Peyer's patch (tissue), 4 donors: ENCODE measurements around the gene HNMT. TPM values are rescaled to one million over a fixed set of nuclear protein-coding genes. Genes with fewer than 3 reads are reported as not detected.
A peak's percentile ranks its signal among the peaks of the same experiment; 100 is the strongest.
"Not testable (repeated sequence)": the region's sequence is repeated elsewhere in the genome, so short reads cannot be mapped to it uniquely, and the experiment has no call there.

ENCODE experiments used
- DNase-seq, 3 donors: peaks; one replicate each; pipeline ENCODE4 v3.0.0-alpha.2; 2017 to 2019
- H3K27ac ChIP-seq, 4 donors: fragments of 200-600 bp; sonication (generic); one replicate each; pipeline ENCODE4 v1.5.1; 2016 to 2019
- H3K27me3 ChIP-seq, 2 donors: fragments of 200-600 bp; sonication (generic); one replicate each; pipeline ENCODE4 v1.5.1; 2019
- H3K36me3 ChIP-seq, 3 donors: fragments of 200-600 bp; sonication (generic); one replicate each; pipeline ENCODE4 v1.5.1; 2016 to 2019
- H3K4me1 ChIP-seq, 4 donors: fragments of 200-600 bp; sonication (generic); one replicate each; pipeline ENCODE4 v1.5.1; 2016 to 2019
- H3K4me3 ChIP-seq, 4 donors: fragments of 200-600 bp; sonication (generic); 1 replicate in 3 of 4; 2 replicates in 1 of 4; pipeline ENCODE4 v1.5.1; 2016 to 2019; ENCODE audit warnings: mild to moderate bottlenecking in 1 of 4
- H3K9me3 ChIP-seq, 4 donors: fragments of 200-600 bp; sonication (generic); one replicate each; pipeline ENCODE4 v1.5.1; 2016 to 2019; ENCODE audit warnings: mild to moderate bottlenecking in 1 of 4
- CTCF ChIP-seq, 6 experiments: fragments of 450-650 bp in 4 of 6; fragments of 200-600 bp in 2 of 6; sonication (generic) in 1 of 6; IDR thresholded peaks; one replicate each; pipeline ENCODE4 v1.5.1; 2017 to 2019; ENCODE audit warnings: antibody characterized with exemption in 6 of 6, mild to moderate bottlenecking in 3 of 6, moderate library complexity in 1 of 6
- POLR2A ChIP-seq, 2 donors: fragments of 450-650 bp; IDR thresholded peaks; one replicate each; pipeline ENCODE4 v1.5.1; 2017; ENCODE audit warnings: antibody characterized with exemption in 2 of 2, mild to moderate bottlenecking in 2 of 2, moderate library complexity in 2 of 2
- total RNA-seq, 4 donors: library from RNA; depleted of rRNA; stranded (reverse); fragments of >200 nt; gene quantifications; one replicate each; pipeline ENCODE4 v1.1.0, GENCODE V29; 2016

HNMT gene
- total RNA-seq, 4 donors from 2014 or later = 12.8 to 52.0 (median 26.7) TPM

DNA sequence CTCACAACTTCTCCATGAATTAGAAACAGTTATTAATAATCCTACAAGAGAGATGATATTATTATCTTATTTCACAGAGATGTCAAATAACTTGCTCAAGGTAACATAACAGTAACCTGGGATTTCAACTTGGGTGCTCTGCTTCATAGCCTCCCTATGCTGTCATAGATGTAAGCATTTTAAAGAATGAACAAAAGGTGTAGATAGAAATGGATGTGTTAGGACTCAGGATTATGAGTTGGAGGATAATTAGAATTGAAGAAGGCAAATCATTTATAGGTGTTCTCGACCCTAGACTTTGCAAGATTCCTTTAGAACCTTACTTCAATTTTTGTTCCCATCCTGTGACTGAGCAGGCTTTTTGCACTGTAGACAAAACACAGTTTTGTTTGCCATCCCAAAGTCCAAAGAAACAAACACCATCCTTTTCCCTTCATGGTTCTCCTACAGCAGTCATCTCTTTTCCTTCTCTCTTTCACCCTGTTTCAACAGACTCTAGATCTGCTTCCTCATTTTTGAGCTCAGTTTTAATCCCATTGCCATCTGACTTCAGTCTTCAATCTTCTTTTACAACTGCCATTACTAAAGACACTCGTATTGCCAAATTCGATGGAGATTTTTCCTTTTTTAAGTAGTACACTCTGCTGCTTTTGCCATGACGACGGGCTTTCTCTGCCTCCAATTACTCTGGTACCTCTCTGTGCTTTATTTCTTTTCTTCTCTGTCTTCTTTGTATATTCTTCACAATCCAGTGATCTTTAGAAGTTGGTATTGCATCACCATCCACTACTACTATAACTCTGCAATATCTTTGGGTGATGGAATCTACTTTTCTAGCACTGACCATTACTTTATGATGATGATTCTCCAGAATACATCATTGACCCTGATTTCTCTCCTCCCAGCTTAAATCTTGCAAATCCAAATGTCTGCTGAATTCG lies 4.5 kb downstream of the HNMT start:
- DNase-seq = no peak
- Histone ChIP-seq H3K9me3 (no peaks in the 10 kb centered on the region), H3K36me3 (no peaks in the 10 kb centered on the region), H3K4me1 (peaks cover 0 to 16% (median 0%) of the 10 kb centered on the region in 4 donors), H3K4me3 (no peak overlapping the region), H3K27me3 (no peaks in the 10 kb centered on the region), H3K27ac (peak overlapping the region in 1 of 4 donors; percentile 16)
- TF ChIP-seq POLR2A (IDR thresholded peaks at IDR 0.05) = no peak
- no peak for TF ChIP-seq CTCF (IDR thresholded peaks at IDR 0.05)

GRCh38 chr2:137969418-137969765 lies 5.1 kb downstream of the HNMT start:
- no peak overlapping the region for H3K4me3 ChIP-seq
- H3K4me1 ChIP-seq = peaks cover 0 to 20% (median 0%) of the 10 kb centered on the region in 4 donors
- H3K27me3 ChIP-seq = no peaks in the 10 kb centered on the region
- DNase-seq = no peak
- no peak for TF ChIP-seq POLR2A (IDR thresholded peaks at IDR 0.05)
- TF ChIP-seq CTCF (IDR thresholded peaks at IDR 0.05) = no peak
- no peaks in the 10 kb centered on the region for H3K9me3 ChIP-seq
- H3K27ac ChIP-seq = peak overlapping the region in 1 of 4 donors; percentile 16
- H3K36me3 ChIP-seq = no peaks in the 10 kb centered on the region

DNA sequence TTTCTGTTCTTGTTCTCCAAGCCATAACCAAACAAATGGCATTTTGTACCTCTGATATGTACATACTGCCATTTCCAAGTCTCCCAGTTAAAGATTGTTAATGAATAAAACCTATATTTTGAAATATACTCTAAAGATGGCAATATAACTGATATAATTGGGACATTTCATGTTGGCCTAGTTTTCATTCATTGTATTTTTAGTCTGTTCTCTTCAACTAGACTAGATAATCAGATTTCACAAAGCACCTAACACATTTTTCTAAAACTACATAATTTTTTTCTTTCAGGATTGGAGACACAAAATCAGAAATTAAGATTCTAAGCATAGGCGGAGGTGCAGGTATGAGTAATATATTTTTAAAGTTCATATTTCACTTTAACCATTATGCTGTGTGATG lies 5.6 kb downstream of the HNMT start:
- Histone ChIP-seq H3K36me3 (no peaks in the 10 kb centered on the region), H3K4me1 (peaks cover 0 to 20% (median 0%) of the 10 kb centered on the region in 4 donors), H3K27ac (no peak overlapping the region), H3K9me3 (no peaks in the 10 kb centered on the region), H3K27me3 (no peaks in the 10 kb centered on the region), H3K4me3 (no peak overlapping the region)
- no peak for TF ChIP-seq CTCF (IDR thresholded peaks at IDR 0.05)
- TF ChIP-seq POLR2A (IDR thresholded peaks at IDR 0.05) = no peak
- no peak for DNase-seq

DNA sequence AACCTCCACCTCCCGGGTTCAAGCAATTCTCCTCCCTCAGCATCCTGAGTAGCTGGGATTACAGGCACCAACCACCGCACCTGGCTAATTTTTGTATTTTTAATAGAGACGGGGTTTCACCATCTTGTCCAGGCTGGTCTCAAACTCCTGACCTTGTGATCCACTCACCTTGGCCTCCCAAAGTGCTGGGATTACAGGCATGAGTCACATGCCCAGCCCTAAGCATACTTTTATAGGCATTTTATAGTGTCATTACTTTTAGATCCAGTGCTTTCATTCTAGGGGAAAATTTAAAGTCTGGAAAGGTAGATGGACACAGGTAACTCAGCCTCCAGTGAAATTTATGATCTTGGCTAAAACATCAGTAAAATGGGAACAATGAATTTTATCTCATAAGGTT lies 7.0 kb downstream of the HNMT start:
- not testable (repeated sequence) for H3K9me3 ChIP-seq, H3K4me3 ChIP-seq, DNase-seq, H3K36me3 ChIP-seq, H3K27me3 ChIP-seq, H3K27ac ChIP-seq
- peaks cover 0 to 28% (median 0%) of the 10 kb centered on the region in 4 donors for H3K4me1 ChIP-seq

- H3K27me3 ChIP-seq = no peaks in the 10 kb centered on the region
- TF ChIP-seq CTCF (IDR thresholded peaks at IDR 0.05) (no peak), POLR2A (IDR thresholded peaks at IDR 0.05) (no peak)
- H3K27ac ChIP-seq = no peak overlapping the region
- H3K4me3 ChIP-seq = no peak overlapping the region
- DNase-seq = no peak
- H3K9me3 ChIP-seq = no peaks in the 10 kb centered on the region
- H3K4me1 ChIP-seq = peaks cover 0 to 32% (median 0%) of the 10 kb centered on the region in 4 donors
- no peaks in the 10 kb centered on the region for H3K36me3 ChIP-seq
Observed at GRCh38 chr2:137973280-137973679, 9.0 kb downstream of the HNMT start.
